Keratinocyte (primary cell): ENCODE results near the gene ZMYND8.

ENCODE experiments used
- EZH2 ChIP-seq: IDR thresholded peaks from one replicate; pipeline ENCODE4 v1.6.1; 2012; ENCODE audit warnings: inconsistent platforms, mild to moderate bottlenecking, low read length, moderate library complexity
- TF ChIP-seq, protein P1 (sequence below), 3 experiments: IDR thresholded peaks in 1 of 3; conservative IDR thresholded peaks in 1 of 3; optimal IDR thresholded peaks in 1 of 3; 2 replicates in 2 of 3; 3 replicates in 1 of 3; pipeline versions ENCODE3 to v1.5.1; 2011; ENCODE audit warnings: low read length in 3 of 3, mild to moderate bottlenecking in 3 of 3, moderate library complexity in 2 of 3, control low read depth in 1 of 3, inconsistent platforms in 1 of 3; ENCODE audit not compliant: insufficient read depth in 2 of 3; ENCODE audit errors: extremely low read depth in 1 of 3

DNA sequence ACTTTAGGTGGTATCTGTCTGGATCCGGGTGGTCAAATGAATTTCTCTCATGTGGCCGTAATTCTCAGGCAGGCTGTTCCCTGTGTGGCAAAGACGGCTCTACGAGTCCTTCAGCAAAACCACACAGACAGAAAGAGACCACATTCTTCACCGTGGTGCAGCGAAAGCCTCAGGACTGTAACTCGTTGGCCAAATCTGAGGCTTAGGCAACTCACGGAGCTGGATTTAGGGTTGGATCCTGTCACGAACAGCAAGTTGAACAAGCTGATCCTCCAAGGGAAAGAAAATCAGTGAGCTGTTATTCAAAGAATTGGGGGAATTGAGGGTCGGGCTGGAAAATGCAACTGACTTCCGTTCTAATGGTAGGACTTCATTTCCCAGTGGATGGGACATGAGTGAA is 167.4 kb downstream of the ZMYND8 start:
- TF ChIP-seq, protein P1, sequence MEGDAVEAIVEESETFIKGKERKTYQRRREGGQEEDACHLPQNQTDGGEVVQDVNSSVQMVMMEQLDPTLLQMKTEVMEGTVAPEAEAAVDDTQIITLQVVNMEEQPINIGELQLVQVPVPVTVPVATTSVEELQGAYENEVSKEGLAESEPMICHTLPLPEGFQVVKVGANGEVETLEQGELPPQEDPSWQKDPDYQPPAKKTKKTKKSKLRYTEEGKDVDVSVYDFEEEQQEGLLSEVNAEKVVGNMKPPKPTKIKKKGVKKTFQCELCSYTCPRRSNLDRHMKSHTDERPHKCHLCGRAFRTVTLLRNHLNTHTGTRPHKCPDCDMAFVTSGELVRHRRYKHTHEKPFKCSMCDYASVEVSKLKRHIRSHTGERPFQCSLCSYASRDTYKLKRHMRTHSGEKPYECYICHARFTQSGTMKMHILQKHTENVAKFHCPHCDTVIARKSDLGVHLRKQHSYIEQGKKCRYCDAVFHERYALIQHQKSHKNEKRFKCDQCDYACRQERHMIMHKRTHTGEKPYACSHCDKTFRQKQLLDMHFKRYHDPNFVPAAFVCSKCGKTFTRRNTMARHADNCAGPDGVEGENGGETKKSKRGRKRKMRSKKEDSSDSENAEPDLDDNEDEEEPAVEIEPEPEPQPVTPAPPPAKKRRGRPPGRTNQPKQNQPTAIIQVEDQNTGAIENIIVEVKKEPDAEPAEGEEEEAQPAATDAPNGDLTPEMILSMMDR (optimal IDR thresholded peaks at IDR 0.05 in 1 of 3, IDR thresholded peaks at IDR 0.05 in 1 of 3, conservative IDR thresholded peaks at IDR 0.05 in 1 of 3; ENCODE audit: extremely low read depth in 1 of 3, insufficient read depth in 2 of 3, low read length in 3 of 3), result no peak
- no peak for TF ChIP-seq EZH2
